Lower leg skin (tissue), 3 donors: ENCODE results near the gene LUZP1.

ENCODE experiments used
- POLR2A ChIP-seq, 2 donors: fragments of 450-650 bp; IDR thresholded peaks; one replicate each; pipeline ENCODE4 v1.6.1; 2016 to 2017; ENCODE audit warnings: antibody characterized with exemption in 2 of 2, mild to moderate bottlenecking in 1 of 2, moderate library complexity in 1 of 2
- TF ChIP-seq, protein P1 (sequence below), 3 donors: fragments of 450-650 bp; IDR thresholded peaks; one replicate each; pipeline ENCODE4 v1.5.1; 2016; ENCODE audit warnings: antibody characterized with exemption in 3 of 3, mild to moderate bottlenecking in 3 of 3, moderate library complexity in 2 of 3

- no peak for TF ChIP-seq POLR2A (IDR thresholded peaks at IDR 0.05)
- TF ChIP-seq, protein P1, sequence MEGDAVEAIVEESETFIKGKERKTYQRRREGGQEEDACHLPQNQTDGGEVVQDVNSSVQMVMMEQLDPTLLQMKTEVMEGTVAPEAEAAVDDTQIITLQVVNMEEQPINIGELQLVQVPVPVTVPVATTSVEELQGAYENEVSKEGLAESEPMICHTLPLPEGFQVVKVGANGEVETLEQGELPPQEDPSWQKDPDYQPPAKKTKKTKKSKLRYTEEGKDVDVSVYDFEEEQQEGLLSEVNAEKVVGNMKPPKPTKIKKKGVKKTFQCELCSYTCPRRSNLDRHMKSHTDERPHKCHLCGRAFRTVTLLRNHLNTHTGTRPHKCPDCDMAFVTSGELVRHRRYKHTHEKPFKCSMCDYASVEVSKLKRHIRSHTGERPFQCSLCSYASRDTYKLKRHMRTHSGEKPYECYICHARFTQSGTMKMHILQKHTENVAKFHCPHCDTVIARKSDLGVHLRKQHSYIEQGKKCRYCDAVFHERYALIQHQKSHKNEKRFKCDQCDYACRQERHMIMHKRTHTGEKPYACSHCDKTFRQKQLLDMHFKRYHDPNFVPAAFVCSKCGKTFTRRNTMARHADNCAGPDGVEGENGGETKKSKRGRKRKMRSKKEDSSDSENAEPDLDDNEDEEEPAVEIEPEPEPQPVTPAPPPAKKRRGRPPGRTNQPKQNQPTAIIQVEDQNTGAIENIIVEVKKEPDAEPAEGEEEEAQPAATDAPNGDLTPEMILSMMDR (IDR thresholded peaks at IDR 0.05) = no peak
These were observed 67.4 kb downstream of the LUZP1 start for GRCh38 chr1:23101101-23101827.
